Measurements from ENCODE around the gene CLTA.

Gene CLTA, protein sequence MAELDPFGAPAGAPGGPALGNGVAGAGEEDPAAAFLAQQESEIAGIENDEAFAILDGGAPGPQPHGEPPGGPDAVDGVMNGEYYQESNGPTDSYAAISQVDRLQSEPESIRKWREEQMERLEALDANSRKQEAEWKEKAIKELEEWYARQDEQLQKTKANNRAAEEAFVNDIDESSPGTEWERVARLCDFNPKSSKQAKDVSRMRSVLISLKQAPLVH

DNA sequence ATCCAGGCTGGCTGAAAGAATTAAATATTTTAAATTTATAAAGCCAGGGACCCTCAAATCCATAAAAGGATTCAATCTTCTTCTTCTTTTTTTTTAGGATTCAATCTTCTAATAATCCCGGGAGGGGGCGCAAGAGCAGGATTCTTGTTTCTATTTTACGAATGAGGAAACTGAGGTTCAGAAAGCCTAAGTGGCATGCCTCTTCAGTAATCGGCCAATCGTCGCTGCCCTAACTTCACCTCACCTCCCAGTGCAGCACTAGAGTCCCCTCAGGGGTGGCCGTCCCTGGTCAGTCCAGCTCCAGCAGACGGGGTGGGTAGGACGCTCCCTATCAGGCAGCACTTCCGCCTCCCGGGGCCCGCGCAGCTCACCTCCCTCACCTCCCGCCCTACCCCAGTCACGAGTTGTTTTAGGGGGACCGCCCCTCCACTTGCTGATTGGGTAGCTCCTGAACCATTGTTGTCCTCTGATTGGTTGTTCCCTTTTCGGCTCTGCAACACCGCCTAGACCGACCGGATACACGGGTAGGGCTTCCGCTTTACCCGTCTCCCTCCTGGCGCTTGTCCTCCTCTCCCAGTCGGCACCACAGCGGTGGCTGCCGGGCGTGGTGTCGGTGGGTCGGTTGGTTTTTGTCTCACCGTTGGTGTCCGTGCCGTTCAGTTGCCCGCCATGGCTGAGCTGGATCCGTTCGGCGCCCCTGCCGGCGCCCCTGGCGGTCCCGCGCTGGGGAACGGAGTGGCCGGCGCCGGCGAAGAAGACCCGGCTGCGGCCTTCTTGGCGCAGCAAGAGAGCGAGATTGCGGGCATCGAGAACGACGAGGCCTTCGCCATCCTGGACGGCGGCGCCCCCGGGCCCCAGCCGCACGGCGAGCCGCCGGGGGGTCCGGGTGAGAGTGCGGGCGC, at the start of gene CLTA:
TSS of gene CLTA (plus strand) at position 534 of the 902 bp plus-strand sequence. CDS start at position 670, 136 bp downstream.
- peak; percentile 74 to 95 for DNase-seq (ENCODE audit: low read depth in 1 of 2, low spot score in 1 of 2)

DNA sequence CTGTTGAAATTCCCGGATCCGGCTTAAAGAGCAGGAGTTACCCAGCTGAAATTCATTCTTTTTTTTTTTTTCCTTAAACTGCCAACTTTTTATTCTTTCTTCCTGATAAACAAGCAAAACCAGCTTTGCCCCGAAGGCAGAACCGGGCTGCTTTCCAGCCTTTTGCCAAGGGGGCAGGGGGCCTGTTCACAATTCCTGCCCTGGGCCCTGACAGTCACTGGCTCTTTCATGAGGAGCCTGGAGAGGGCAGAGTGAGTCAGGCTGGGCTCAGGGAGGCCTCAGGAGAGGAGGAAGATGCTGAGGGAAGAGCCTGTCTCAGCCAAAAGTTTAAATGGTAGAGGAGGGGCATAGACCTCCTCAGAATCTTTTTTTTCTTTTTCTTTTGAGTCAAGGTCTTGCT, 49.4 kb upstream of the CLTA start:
- no peak for DNase-seq (ENCODE audit: low read depth in 1 of 2, low spot score in 1 of 2)

DNA sequence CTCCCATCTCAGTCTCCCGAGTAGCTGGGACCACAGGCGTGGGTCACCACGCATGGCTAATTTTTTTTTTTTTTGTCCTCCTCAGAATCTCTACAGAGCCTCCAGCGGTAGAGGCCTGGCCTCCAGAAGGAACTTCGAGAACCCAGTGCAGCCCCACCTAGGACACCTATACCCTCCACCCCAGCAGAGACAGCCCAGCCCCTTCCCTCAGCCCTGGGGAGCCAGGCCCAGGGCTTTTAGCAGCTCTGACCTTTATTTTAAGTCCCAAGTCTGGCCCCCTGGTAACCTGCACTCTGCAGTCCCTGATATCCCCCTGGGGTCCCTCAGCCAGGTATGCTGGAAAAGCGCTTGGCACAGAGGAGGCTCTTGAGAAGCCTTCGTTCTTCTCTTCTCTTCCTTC, 49.0 kb upstream of the CLTA start:
- no peak for DNase-seq (ENCODE audit: low read depth in 1 of 2, low spot score in 1 of 2)

DNA sequence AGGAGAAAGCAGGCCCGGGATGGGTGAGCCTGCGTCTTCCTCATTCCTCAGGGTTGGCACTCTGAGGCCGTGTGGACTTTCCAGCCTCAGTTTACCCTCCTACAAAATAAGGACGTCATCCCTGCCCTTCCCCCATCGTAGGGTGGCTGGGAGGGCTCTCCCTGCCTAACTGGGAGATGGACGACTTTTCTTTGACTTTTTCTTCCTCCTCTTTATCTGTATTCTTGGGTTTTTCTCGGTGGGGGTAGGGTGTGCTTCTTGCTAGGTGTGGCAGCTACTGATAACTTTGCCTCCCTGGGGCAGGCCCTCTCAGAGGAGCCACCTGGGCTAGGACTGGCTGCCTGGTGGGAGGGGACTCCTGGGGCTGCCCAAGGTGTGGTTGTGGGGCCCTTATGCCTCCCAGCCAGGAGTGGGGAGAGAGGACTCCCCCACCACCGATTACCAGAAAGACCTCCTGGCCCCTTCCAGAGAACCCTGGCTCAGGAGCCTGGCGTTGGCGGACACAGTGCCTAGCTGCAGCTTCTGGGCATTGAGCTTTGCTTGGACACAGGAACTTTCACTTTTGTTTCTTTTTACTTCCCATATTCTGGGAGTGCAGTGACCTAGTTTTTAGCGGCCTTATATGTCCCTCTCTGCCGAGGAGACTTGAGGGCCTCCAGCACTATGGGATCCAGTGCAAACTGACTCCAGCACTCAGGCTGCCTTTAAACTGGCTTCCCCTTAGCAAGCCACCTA, 48.0 kb upstream of the CLTA start:
- no peak for DNase-seq (ENCODE audit: low read depth in 1 of 2, low spot score in 1 of 2)

DNA sequence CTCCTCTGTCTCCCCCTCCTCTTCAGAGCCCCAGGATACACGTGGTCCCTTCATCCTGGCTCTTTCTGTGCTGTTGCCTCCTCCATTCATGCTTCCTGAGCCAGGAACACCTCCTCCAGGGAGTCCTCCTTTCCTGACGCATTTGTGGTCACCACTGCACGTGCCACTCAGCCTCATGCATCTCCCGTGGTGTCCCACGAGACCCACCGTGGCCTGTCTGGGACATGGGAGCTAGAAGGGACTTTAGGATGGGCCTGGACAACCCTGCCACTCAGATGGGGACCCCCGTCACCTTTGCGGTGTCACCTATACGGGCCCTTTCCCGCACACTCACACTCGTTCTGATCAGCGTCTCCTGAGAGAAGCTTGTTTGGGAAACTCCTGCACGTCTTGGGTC, 47.5 kb upstream of the CLTA start:
- DNase-seq (ENCODE audit: low read depth in 1 of 2, low spot score in 1 of 2) = no peak

DNA sequence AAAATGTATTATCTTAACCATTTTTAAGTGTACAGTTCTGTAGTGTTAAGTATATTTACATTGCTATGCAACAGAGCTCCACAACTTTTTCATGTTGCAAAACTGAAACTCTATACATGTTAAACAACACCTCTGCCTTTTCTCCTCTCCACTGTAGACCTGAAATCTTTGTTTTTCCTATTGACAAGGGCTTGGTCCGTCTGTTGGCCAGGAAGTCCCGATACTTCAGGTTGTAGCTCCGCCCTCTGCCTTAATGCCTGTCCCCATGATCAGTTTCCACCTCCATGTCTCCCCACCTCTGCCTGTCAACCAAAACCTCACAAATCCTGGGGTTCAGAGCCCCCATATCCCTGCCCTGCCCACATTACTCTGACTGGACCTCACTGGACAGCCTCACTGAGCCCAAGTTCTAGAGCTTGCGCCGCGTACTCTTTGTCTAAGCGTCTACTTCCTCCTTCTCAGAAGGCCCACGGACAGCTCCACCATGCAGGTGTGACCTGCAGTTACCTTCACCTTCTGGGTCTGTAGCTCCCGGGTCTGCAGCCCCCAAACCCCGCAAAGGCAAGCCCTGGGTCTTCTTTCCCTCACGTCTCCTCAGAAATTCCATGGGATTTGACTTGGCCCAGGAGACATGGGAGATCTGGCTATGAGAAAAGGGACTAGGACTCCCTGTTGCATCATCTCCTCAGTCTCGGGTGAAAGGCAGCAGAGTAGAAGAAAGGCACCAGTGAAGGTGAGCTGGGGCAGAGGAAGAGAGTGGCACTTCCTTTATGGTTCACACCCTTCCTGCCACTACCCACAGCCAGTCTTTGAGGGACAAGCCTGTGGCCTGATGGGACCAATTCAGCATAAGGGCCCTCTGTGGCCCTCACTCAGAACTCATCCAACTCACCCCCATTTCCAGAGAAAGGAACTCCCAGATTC, 46.1 kb upstream of the CLTA start:
- no peak for DNase-seq (ENCODE audit: low read depth in 1 of 2, low spot score in 1 of 2)

DNA sequence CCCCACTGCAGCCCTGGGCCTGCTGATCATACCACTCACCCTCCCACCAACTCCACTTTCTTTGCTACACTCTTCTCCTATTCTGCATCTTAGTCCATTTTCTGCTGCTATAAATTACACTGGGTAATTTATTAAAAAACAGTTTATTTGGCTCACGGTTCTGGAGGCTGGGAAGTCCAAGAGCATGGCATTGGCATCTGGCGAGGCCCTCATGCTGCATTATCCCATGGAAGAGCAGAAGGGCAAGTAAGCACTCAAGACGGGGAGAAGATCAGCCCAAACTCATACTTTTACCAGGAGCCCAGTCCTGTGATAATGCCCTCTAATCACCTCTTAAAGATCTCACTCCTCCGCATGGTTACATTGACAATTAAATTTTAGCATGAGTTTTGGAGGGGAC, 44.8 kb upstream of the CLTA start:
- no peak for DNase-seq (ENCODE audit: low read depth in 1 of 2, low spot score in 1 of 2)

DNA sequence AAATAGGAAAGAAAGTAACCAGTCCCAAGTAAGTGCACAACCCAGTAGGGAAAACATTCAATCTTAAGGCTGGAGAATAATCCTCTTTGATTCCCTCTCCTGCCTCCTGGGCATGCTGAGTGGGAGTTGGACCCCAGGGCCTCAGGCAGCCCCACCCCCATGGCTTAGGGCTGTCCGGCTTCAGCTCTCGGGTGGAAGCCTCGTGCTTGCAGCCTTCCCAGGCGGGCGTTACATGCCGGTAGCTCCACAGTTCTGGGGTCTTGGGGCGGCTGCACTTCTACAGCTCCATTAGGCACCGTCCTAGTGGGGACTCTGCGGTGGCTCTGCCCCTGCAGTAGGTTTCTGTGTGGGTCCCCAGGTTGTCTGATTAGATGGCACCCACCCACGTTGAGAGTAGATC, 44.1 kb upstream of the CLTA start:
- no peak for DNase-seq (ENCODE audit: low read depth in 1 of 2, low spot score in 1 of 2)

DNA sequence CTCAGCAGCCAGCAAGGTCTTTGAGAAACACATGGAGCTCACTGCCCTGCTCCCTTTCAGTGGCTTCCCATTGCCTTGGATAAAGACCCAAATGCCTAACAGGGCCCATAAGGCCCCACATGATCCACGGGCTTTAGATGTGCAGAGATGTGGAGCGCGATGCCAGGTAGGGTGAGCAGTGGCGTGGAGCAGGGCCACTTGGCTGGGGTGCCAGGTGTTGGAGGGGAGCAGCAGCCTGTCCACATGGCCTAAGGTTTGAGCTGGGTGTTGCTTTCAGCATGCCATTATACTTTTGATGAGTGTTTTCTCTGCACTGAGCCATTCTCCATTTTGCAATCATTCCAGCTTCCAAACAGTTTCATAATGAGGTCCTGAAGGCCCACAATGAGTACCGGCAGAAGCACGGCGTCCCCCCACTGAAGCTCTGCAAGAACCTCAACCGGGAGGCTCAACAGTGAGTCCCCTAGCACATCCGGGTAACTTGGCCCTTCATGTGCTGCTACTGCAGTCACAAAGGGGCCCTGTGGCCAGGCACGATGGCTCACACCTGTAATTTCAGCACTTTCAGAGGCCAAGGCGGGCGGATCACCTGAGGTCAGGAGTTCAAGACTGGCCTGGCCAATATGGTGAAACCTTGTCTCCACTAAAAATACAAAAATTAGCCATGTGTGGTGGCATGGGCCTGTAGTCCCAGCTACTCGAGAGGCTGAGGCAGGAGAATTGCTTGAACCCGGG, 43.1 kb upstream of the CLTA start:
- DNase-seq (ENCODE audit: low read depth in 1 of 2, low spot score in 1 of 2) = no peak

DNA sequence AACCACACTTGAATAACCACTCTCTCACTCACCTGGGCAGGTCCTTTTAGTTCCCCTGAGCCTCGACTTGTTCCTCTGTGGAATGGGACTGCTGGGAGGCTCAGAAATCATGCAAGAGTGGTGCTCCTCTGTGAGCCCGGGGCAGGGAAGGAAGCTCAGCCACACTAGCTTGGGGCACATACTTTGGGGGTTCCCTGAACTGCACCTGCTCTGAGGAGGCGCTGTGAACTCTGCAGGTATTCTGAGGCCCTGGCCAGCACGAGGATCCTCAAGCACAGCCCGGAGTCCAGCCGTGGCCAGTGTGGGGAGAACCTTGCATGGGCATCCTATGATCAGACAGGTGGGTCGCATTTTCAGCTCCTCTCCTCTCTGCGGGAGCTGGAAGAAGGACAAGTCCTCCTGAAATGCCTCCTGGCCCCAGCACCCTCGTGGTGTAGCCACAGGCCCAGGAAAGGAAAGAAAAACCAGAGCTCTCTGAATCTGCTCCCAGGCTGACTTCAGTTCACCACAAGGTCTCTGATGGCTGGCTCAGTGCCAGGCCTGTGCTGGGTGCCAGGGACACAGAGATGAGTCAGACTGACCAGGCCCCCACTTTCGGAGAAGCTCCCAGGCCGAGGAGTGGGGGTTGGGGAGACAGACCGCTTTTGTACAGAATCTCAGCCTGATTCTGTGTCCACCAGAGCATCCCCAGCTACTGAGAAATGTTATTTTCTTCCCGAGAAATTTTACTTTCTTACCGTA, 42.2 kb upstream of the CLTA start:
- no peak for DNase-seq (ENCODE audit: low read depth in 1 of 2, low spot score in 1 of 2)

DNA sequence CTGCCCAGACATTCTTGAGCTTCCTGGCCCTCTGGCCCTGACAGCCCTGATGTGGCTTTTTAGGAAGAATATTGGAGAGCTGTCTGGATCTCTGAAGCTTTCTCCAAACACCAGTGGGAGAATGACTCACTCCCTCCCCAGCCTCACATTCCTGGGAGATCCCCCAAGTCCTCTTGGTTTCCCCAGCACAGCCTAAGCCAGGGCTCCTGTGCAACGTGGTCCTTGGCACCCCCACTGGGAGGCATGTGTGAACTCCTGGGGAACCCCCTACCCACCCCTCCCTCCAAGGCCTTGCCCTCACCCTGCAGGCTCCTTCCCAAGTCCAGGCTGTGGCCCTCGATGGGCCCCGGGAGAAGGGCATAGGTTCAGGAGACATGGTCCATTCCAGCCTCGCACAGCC, 41.5 kb upstream of the CLTA start:
- DNase-seq (ENCODE audit: low read depth in 1 of 2, low spot score in 1 of 2) = no peak

DNA sequence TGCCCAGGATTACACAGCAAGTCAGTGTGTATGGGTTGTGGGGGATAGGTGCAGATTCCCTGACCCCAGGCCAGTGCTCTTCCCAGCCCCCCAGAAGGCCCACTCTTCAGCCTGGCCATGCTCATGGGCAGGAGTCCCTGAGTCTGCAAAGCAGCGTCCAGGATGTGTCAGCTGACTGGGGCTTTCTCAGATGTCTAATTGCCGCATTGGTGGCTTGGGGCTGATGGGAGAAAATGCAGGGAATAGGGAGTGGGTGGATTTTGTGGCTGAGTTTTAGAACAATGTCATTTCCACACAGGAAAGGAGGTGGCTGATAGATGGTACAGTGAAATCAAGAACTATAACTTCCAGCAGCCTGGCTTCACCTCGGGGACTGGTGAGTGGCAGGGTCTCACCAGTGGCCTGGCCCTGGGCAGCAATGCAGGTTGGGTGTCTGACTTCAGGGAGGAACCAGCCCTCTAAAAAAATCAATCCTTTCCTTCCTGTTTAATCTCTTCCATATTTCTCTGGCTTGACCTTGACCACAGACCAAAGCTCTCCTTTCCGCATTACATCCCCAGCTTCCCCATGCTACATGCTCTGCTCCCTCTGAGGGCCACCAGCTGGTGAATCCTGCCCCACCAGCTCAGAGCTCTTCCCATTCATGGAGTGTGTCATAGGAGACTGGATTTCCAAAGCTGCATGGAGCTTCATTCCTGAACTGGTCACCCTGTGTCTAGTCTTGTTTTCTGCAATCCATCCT, 40.0 kb upstream of the CLTA start:
- no peak for DNase-seq (ENCODE audit: low read depth in 1 of 2, low spot score in 1 of 2)

DNA sequence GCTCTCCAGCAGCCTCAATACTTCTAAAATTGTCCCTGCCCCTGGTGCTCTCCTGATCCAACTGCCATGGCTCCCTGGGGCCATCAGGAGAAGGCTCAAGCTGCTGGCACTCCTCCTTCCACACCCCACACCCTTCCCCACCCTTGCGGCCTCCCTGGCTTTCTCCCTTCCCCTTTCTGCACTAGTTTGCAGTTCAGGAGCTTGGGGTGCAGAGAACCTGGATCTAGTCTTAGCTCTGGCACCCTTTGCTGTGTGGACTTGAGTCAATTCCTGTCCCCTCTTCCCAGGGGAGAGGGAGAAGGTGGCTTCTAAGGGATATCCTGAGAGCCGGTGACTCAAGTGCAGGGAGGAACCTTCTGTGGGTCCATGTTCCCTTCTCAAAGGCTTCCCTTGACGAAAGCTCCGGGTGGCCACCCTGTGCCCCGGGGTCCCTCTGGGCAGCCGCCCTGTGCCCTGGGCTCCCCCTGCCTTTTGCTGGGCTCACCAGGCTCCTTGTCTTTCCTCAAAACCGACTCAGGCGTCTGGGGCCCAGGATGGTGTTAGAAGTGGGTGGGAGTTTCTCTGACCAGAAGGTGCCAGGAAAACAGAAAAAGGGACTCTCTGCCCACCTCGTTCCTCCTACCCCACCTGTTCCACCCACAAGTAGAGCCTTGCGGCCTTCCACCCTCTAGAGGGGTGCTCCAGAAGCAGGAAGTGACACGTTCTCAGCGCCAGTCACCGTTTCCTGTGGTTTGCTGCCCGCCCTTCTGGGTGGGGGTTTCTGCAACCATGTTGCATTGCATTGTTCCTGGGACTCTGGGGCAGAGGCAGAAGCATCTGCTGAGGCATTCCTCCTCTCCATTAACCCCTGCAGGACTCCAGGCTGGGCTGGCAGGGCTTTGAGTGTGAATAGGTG, 39.2 kb upstream of the CLTA start:
- DNase-seq (ENCODE audit: low read depth in 1 of 2, low spot score in 1 of 2) = peak; percentile 61 to 82

DNA sequence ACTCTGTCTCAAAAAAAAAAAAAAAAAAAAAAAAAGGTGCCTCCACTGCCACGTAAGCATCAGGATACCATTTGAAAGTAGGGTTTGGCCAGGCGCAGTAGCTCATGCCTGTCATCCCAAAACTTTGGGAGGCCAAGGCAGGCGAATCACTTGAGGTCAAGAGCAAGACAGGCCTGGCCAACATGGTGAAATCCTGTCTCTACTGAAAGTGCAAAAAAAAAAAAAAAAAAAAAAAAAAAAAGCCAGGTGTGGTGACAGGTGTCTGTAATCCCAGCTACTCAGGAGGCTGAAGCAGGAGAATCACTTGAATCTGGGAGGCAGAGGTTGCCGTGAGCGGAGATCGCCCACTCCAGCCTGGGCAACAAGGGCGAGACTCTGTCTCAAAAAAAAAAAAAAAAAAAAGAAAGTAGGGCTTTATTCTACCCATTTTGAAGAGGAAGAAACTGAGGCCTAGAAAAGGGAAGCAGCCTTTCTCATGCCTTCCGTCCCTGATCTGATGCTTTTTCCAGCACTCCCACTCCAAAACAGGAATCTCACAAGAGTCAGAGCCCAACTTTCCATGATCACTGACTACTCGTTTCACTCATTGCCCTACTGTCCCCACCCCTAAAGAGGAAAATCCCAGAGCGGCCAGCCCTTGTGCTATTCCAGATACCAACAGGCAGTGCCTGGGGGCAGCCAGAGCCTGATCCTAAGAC, 37.8 kb upstream of the CLTA start:
- no peak for DNase-seq (ENCODE audit: low read depth in 1 of 2, low spot score in 1 of 2)

DNA sequence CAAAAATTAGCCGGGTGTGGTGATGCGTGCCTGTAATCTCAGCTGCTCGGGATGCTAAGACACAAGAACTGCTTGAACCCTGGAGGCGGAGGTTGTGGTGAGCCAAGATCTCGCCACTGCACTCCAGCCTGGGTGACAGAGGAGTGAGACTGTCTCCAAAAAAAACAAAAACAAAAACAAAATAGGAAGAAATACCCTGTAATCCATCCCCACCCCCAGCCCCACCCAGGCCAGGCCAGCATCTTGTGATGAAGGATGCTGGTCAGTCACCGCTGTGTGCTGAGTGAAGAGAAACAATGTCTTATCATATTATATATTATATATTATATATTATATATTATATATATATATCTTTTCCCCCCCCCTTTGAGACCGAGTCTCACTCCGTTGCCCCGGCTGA, 37.0 kb upstream of the CLTA start:
- DNase-seq (ENCODE audit: low read depth in 1 of 2, low spot score in 1 of 2) = no peak

DNA sequence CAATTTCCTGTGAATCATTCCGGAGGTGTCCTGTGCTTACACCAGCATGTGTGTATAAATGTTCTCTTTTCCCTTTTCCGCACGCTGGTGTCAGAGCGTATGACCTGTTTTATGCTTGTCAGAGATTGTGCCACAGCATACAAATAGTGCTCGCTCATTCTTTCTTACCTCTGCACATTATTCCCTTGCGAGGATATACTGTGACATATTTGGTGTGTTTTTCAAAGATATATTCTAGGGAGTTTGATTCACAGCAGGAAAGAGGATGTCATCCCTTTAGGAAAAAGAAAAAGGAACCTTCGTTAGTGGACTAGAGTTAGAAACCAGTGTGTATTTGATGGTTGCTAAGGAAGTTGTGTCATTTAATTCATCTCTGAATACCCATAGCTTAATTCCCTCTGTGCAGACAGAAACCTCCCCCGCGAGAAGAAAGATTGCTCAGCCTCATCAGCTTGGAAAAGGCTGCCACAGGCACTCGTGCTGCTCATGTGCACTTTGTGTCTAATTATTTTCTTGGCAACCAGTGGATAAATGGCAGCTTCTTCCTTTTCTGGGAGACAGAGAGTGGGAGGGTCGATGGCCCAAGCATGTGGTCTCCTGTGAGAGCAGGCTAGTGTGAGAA, 36.3 kb upstream of the CLTA start:
- DNase-seq (ENCODE audit: low read depth in 1 of 2, low spot score in 1 of 2) = no peak

DNA sequence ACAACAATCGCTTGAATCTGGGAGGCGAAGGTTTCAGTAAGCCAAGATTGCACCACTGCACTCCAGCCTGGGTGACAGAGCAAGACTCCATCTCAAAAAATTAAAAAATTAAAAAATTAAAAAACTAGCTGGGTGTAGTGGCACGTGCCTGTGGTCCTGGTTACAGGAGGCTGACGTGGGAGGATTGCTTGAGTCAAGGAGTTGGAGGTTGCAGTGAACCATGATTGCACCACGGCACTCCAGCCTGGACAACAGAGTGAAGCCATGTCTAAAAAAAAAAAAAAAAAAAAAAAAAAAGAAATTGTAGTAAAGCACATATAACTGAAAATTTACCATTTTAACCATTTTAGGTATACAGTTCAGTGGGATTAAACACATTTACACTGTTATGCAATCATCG, 34.6 kb upstream of the CLTA start:
- DNase-seq (ENCODE audit: low read depth in 1 of 2, low spot score in 1 of 2) = no peak
